SK-N-SH (cell line): ENCODE measurements around the gene SLC9A8. TPM values are rescaled to one million over a fixed set of nuclear protein-coding genes. Genes with fewer than 3 reads are reported as not detected.

Source experiments
- CTCF ChIA-PET: fragments of 300-600, 350-600 bp; formaldehyde crosslinking; extraction: SDS; loops from one replicate; lab custom pipeline; 2021; lab: Yijun Ruan, JAX
- POLR2A ChIA-PET: fragments of 350-600 bp; sonication (Branson Sonifier 250); formaldehyde crosslinking; extraction: SDS; loops from one replicate; lab custom pipeline; 2020; ENCODE audit warnings: antibody characterized with exemption, inconsistent platforms; lab: Yijun Ruan, JAX
- DNase-seq: peaks from one replicate; pipeline ENCODE4 v3.0.0; 2012
- H2AFZ ChIP-seq: fragments of 200-600 bp; sonication (generic); 2 replicates; pipeline ENCODE4 v1.8.1; 2016; ENCODE audit warnings: antibody characterized with exemption, mild to moderate bottlenecking, low read depth
- H3F3A ChIP-seq: fragments of 200-600 bp; sonication (generic); replicated peaks from 2 replicates; pipeline ENCODE3; 2016; ENCODE audit warnings: antibody characterized with exemption, mild to moderate bottlenecking; ENCODE audit not compliant: insufficient read depth
- H3K27ac ChIP-seq, 2 experiments: fragments of 200-500 bp in 1 of 2; fragments of 200-600 bp in 1 of 2; sonication (Bioruptor generic) in 1 of 2; sonication (generic), shearing (Covaris generic) in 1 of 2; 2 replicates each; pipeline versions ENCODE4 v1.5.1 to v1.6.1; 2014 to 2016; ENCODE audit warnings: low read depth in 2 of 2, inconsistent platforms in 1 of 2, low read length in 1 of 2, mild to moderate bottlenecking in 1 of 2, mixed read lengths in 1 of 2
- H3K27me3 ChIP-seq: fragments of 200-600 bp; sonication (generic), shearing (Covaris generic); 2 replicates; pipeline ENCODE4 v1.6.1; 2016; ENCODE audit warnings: mixed run types; ENCODE audit not compliant: insufficient read depth
- H3K36me3 ChIP-seq, 2 experiments: fragments of 200-500 bp in 1 of 2; fragments of 200-600 bp in 1 of 2; sonication (Bioruptor generic) in 1 of 2; sonication (generic) in 1 of 2; replicated peaks in 1 of 2; 2 replicates each; pipeline versions ENCODE3 to v1.5.1; 2014 to 2016; ENCODE audit warnings: low read length in 1 of 2, mild to moderate bottlenecking in 1 of 2; ENCODE audit not compliant: insufficient read depth in 2 of 2, control insufficient read depth in 1 of 2
- H3K4me1 ChIP-seq, 2 experiments: fragments of 200-500 bp in 1 of 2; fragments of 200-600 bp in 1 of 2; sonication (Bioruptor generic) in 1 of 2; sonication (generic), shearing (Covaris generic) in 1 of 2; 2 replicates each; pipeline versions ENCODE4 v1.5.1 to v1.6.1; 2014 to 2016; ENCODE audit warnings: low read depth in 1 of 2, low read length in 1 of 2, mixed run types in 1 of 2; ENCODE audit not compliant: insufficient read depth in 2 of 2, control insufficient read depth in 1 of 2
- H3K4me2 ChIP-seq: fragments of 200-600 bp; sonication (generic), shearing (Covaris generic); 2 replicates; pipeline ENCODE4 v1.6.1; 2017; ENCODE audit warnings: mixed run types
- H3K4me3 ChIP-seq, 2 experiments: fragments of 200-500 bp in 1 of 2; fragments of 200-600 bp in 1 of 2; sonication (Bioruptor generic) in 1 of 2; sonication (generic), shearing (Covaris generic) in 1 of 2; 2 replicates each; pipeline versions ENCODE4 v1.5.1 to v1.8.1; 2014 to 2016; ENCODE audit warnings: low read depth in 2 of 2, inconsistent platforms in 1 of 2, low read length in 1 of 2, mild to moderate bottlenecking in 1 of 2, mixed read lengths in 1 of 2, moderate library complexity in 1 of 2
- H3K79me2 ChIP-seq: fragments of 200-600 bp; sonication (generic); 2 replicates; pipeline ENCODE4 v1.8.1; 2017; ENCODE audit warnings: mild to moderate bottlenecking; ENCODE audit not compliant: insufficient read depth
- H3K9ac ChIP-seq: fragments of 200-600 bp; sonication (generic); 2 replicates; pipeline ENCODE4 v1.6.1; 2017; ENCODE audit warnings: mixed run types
- H3K9me2 ChIP-seq: fragments of 200-600 bp; sonication (generic); 2 replicates; pipeline ENCODE4 v1.6.1; 2017; ENCODE audit warnings: mixed run types
- H3K9me3 ChIP-seq: fragments of 200-600 bp; sonication (generic); 2 replicates; pipeline ENCODE4 v1.6.1; 2017; ENCODE audit warnings: mixed run types, mild to moderate bottlenecking, moderate library complexity
- H4K20me1 ChIP-seq: fragments of 200-600 bp; sonication (generic); 2 replicates; pipeline ENCODE4 v1.6.1; 2017; ENCODE audit warnings: mild to moderate bottlenecking, mixed run types; ENCODE audit not compliant: insufficient read depth
- CHD2 ChIP-seq: fragments of 150-350 bp; IDR thresholded peaks from 2 replicates; pipeline ENCODE4 v1.6.1; 2018; ENCODE audit warnings: low read length; ENCODE audit not compliant: partially characterized antibody
- EP300 ChIP-seq, 2 experiments: IDR thresholded peaks; 2 replicates each; pipeline versions ENCODE4 v1.4.0 to v1.6.1; 2012; ENCODE audit warnings: borderline replicate concordance in 1 of 2, low read depth in 1 of 2, low read length in 1 of 2
- EZH2phosphoT487 ChIP-seq: fragments of 200-600 bp; sonication (generic); IDR thresholded peaks from 2 replicates; pipeline ENCODE4 v1.6.1; 2017; ENCODE audit warnings: low read depth, mixed run types, mild to moderate bottlenecking, antibody characterized with exemption, moderate library complexity, borderline replicate concordance
- FOSL2 ChIP-seq: IDR thresholded peaks from 2 replicates; pipeline ENCODE4 v1.4.0; 2012; ENCODE audit warnings: low read depth, mild to moderate bottlenecking, moderate library complexity, borderline replicate concordance
- FOXJ3 ChIP-seq: sonication (generic); formaldehyde crosslinking; IDR thresholded peaks from 2 replicates; pipeline ENCODE4 v1.5.1; 2020; ENCODE audit warnings: mild to moderate bottlenecking, missing genetic modification reagents
- GABPA ChIP-seq: IDR thresholded peaks from 2 replicates; pipeline ENCODE4 v1.4.0; 2012; ENCODE audit warnings: low read depth, mild to moderate bottlenecking
- MEF2A ChIP-seq: IDR thresholded peaks from 2 replicates; pipeline ENCODE4 v1.4.0; 2012; ENCODE audit warnings: low read depth, borderline replicate concordance
- MXI1 ChIP-seq: IDR thresholded peaks from 2 replicates; pipeline ENCODE4 v1.6.1; 2012; ENCODE audit warnings: mild to moderate bottlenecking, low read depth, low read length, improper control_type of control experiment
- NFIC ChIP-seq: IDR thresholded peaks from 2 replicates; pipeline ENCODE4 v1.4.0; 2012; ENCODE audit warnings: borderline replicate concordance
- POLR2AphosphoS5 ChIP-seq: IDR thresholded peaks from 2 replicates; pipeline ENCODE4 v1.6.1; 2012; ENCODE audit warnings: low read depth, low read length
- RAD21 ChIP-seq: IDR thresholded peaks from 2 replicates; pipeline ENCODE4 v1.6.1; 2012; ENCODE audit warnings: mild to moderate bottlenecking, low read length
- SIN3A ChIP-seq: IDR thresholded peaks from 2 replicates; pipeline ENCODE4 v1.6.1; 2012; ENCODE audit warnings: low read depth, mild to moderate bottlenecking, low read length, moderate library complexity, borderline replicate concordance
- TAF1 ChIP-seq: IDR thresholded peaks from 2 replicates; pipeline ENCODE4 v1.6.1; 2012; ENCODE audit warnings: low read depth, mild to moderate bottlenecking, low read length, moderate library complexity, borderline replicate concordance
- TCF12 ChIP-seq: IDR thresholded peaks from 2 replicates; pipeline ENCODE4 v1.4.0; 2012
- TEAD4 ChIP-seq: IDR thresholded peaks from 2 replicates; pipeline ENCODE4 v1.4.0; 2012; ENCODE audit warnings: mild to moderate bottlenecking, borderline replicate concordance; ENCODE audit not compliant: insufficient read depth
- YY1 ChIP-seq: IDR thresholded peaks from 2 replicates; pipeline ENCODE4 v1.4.0; 2012; ENCODE audit warnings: low read depth, mild to moderate bottlenecking
- WGBS: methylation state at CpG from one replicate; pipeline ENCODE4 v1.1.6; 2017; ENCODE audit warnings: low lambda C conversion rate; 5-methylcytosine and 5-hydroxymethylcytosine counted together
- polyA plus RNA-seq, 3 experiments: library from polyadenylated mRNA; depleted of rRNA; stranded (reverse); fragments of >200 nt; gene quantifications; 2 replicates each; pipeline ENCODE4 v1.2.3, GENCODE V29; 2012
- TF ChIP-seq, protein P1 (sequence below): IDR thresholded peaks from 2 replicates; pipeline ENCODE4; 2012
- TF ChIP-seq, protein P2 (sequence below): IDR thresholded peaks from 2 replicates; pipeline ENCODE4 v1.4.0; 2012; ENCODE audit warnings: low read depth, borderline replicate concordance
- TF ChIP-seq, protein P3 (sequence below): fragments of 200-600 bp; sonication (generic); IDR thresholded peaks from 2 replicates; pipeline ENCODE4 v1.6.1; 2017; ENCODE audit warnings: antibody characterized with exemption, mild to moderate bottlenecking, moderate library complexity

SLC9A8 gene
- polyA plus RNA-seq, 1 of the 3 experiments (the other 2 are of a cell fraction): 3.4 TPM

DNA sequence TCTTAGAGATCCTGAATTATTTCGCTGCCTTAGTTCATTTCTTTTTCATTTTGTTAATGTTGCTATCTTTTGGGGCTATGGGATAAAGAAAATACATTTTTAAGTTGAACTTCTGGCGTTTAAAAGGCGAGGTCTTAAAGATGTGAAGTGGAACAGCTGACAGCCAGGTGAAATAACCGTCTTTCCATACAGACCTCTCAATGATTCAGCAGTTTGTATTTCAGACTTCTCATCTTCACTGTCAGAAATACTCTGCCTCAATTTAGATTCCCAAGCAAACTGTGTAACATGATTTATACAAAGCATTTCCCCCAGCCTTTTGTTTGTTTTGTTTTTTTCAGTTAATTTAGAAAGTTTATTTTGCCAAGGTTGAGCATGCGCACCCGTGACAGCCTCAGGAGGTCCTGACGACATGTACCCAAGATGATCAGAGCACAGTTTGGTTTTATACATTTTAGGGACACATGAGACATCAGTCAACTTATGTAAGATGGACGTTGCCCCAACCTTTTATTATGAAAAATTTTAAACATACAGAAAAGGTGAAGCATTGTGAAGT is 40.0 kb downstream of the SLC9A8 start:
- Histone ChIP-seq H3K27me3 (no peaks in the 10 kb centered on the region), H3K9ac (no peak overlapping the region), H3K9me3 (no peaks in the 10 kb centered on the region), H3K36me3 (peaks cover 12 to 28% of the 10 kb centered on the region in 2 experiments), H3K4me2 (no peak overlapping the region), H3K79me2 (no peaks in the 10 kb centered on the region), H3F3A (no peaks in the 10 kb centered on the region), H3K4me1 (peaks cover 4 to 25% of the 10 kb centered on the region in 2 experiments; a peak in 3 of 4 replicates), H3K9me2 (no peaks in the 10 kb centered on the region), H2AFZ (no peak overlapping the region), H4K20me1 (no peaks in the 10 kb centered on the region), H3K27ac (peak overlapping the region in 1 of 2 experiments; percentile 84; a peak in 2 of 4 replicates), H3K4me3 (no peak overlapping the region)
- WGBS: 94% methylated on average over 8 of the region's 8 CpGs
- no peak for TF ChIP-seq TAF1
- TF ChIP-seq RAD21: no peak
- no peak for TF ChIP-seq MXI1
- TF ChIP-seq TCF12: no peak
- TF ChIP-seq, protein P1, sequence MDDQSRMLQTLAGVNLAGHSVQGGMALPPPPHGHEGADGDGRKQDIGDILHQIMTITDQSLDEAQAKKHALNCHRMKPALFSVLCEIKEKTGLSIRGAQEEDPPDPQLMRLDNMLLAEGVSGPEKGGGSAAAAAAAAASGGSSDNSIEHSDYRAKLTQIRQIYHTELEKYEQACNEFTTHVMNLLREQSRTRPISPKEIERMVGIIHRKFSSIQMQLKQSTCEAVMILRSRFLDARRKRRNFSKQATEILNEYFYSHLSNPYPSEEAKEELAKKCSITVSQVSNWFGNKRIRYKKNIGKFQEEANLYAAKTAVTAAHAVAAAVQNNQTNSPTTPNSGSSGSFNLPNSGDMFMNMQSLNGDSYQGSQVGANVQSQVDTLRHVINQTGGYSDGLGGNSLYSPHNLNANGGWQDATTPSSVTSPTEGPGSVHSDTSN: no peak
- TF ChIP-seq EP300 (IDR thresholded peaks at IDR 0.05; ENCODE audit: borderline replicate concordance in 1 of 2, low read depth in 1 of 2, low read length in 1 of 2): no peak
- TF ChIP-seq NFIC: no peak
- TF ChIP-seq TEAD4: no peak
- TF ChIP-seq FOSL2: no peak
- TF ChIP-seq YY1: no peak
- TF ChIP-seq, protein P2, sequence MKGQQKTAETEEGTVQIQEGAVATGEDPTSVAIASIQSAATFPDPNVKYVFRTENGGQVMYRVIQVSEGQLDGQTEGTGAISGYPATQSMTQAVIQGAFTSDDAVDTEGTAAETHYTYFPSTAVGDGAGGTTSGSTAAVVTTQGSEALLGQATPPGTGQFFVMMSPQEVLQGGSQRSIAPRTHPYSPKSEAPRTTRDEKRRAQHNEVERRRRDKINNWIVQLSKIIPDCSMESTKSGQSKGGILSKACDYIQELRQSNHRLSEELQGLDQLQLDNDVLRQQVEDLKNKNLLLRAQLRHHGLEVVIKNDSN: no peak
- no peak for TF ChIP-seq MEF2A
- TF ChIP-seq, protein P3, sequence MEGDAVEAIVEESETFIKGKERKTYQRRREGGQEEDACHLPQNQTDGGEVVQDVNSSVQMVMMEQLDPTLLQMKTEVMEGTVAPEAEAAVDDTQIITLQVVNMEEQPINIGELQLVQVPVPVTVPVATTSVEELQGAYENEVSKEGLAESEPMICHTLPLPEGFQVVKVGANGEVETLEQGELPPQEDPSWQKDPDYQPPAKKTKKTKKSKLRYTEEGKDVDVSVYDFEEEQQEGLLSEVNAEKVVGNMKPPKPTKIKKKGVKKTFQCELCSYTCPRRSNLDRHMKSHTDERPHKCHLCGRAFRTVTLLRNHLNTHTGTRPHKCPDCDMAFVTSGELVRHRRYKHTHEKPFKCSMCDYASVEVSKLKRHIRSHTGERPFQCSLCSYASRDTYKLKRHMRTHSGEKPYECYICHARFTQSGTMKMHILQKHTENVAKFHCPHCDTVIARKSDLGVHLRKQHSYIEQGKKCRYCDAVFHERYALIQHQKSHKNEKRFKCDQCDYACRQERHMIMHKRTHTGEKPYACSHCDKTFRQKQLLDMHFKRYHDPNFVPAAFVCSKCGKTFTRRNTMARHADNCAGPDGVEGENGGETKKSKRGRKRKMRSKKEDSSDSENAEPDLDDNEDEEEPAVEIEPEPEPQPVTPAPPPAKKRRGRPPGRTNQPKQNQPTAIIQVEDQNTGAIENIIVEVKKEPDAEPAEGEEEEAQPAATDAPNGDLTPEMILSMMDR: no peak
- no peak for TF ChIP-seq SIN3A
- no peak for TF ChIP-seq POLR2AphosphoS5
- no peak for TF ChIP-seq FOXJ3
- no peak for TF ChIP-seq EZH2phosphoT487
- TF ChIP-seq GABPA: no peak
- TF ChIP-seq CHD2: no peak
- no peak for DNase-seq
- ChIA-PET POLR2A (no interaction called here), CTCF (interaction anchor here (0.6 to 5.1 kb wide), 6 partner anchors 8 to 310 kb away, joined by 3 to 39 read pairs (median 11); no protein-coding TSS in a partner anchor)
